ENCODE measurements around the gene ASPSCR1. TPM values are rescaled to one million over a fixed set of nuclear protein-coding genes. Genes with fewer than 3 reads are reported as not detected.

ASPSCR1 gene
- 43.7 TPM for total RNA-seq

GRCh38 chr17:81977211-81977808 lies at the start of gene ASPSCR1:
TSS of gene ASPSCR1 (plus strand) at chr17:81977629. CDS start at chr17:81977647, 18 bp downstream.

GRCh38 chr17:81927653-81928543 lies 49.5 kb upstream of the ASPSCR1 start, which contains the start of gene MAFG:
TSS of gene MAFG (minus strand) at chr17:81927735. CDS start at chr17:81923185, 4,550 bp downstream.

GRCh38 chr17:81947189-81947588 lies 30.2 kb upstream of the ASPSCR1 start, which contains the start of gene MYADML2:
TSS of gene MYADML2 (minus strand) at chr17:81947233. CDS start at chr17:81941741, 5,492 bp downstream.

GRCh38 chr17:81961087-81961511 lies 16.3 kb upstream of the ASPSCR1 start, which contains the start of gene NOTUM:
TSS of gene NOTUM (minus strand) at chr17:81961187. CDS start at chr17:81960909, 278 bp downstream.

GRCh38 chr17:82022310-82022980 lies 45.0 kb downstream of the ASPSCR1 start, which contains the start of gene CENPX:
TSS of gene CENPX (minus strand) at chr17:82022878. CDS start at chr17:82022861, 17 bp downstream.

GRCh38 chr17:82022981-82023446 lies 45.6 kb downstream of the ASPSCR1 start, which contains the start of gene LRRC45:
TSS of gene LRRC45 (plus strand) at chr17:82023305. CDS start at chr17:82023644, 339 bp downstream.

GRCh38 chr17:82031303-82031884 lies 54.0 kb downstream of the ASPSCR1 start, which contains the start of gene RAC3:
TSS of gene RAC3 (plus strand) at chr17:82031678. CDS start at chr17:82031762, 84 bp downstream.

GRCh38 chr17:82037092-82037888 lies 59.9 kb downstream of the ASPSCR1 start, which contains the start of gene DCXR:
TSS of gene DCXR (minus strand) at chr17:82037697. CDS start at chr17:82037682, 15 bp downstream.

GRCh38 chr17:82051776-82052637 lies 74.6 kb downstream of the ASPSCR1 start, which contains the start of the genes GPS1 and RFNG:
TSS of gene GPS1 (plus strand) at chr17:82051898. CDS start at chr17:82051932, 34 bp downstream.
TSS of gene RFNG (minus strand) at chr17:82051811. CDS start at chr17:82051766, 45 bp downstream.

GRCh38 chr17:82065638-82066303 lies 88.3 kb downstream of the ASPSCR1 start, which contains the start of gene DUS1L:
TSS of gene DUS1L (minus strand) at chr17:82065804. CDS start at chr17:82065059, 745 bp downstream.

Other genes with a start within 250 kb of the ASPSCR1 start
- gene GCGR, start 173.5 kb upstream of the ASPSCR1 start, total RNA-seq = 14.0 TPM
- gene MCRIP1, start 144.3 kb upstream of the ASPSCR1 start, total RNA-seq = 95.2 TPM
- 5.7 TPM for gene PPP1R27, start 142.6 kb upstream of the ASPSCR1 start, total RNA-seq
- gene P4HB, start 117.1 kb upstream of the ASPSCR1 start, total RNA-seq = 276 TPM
- gene ARHGDIA, start 106.3 kb upstream of the ASPSCR1 start, total RNA-seq = 113 TPM
- 61.4 TPM for gene ALYREF, start 86.0 kb upstream of the ASPSCR1 start, total RNA-seq
- 75.0 TPM for gene ANAPC11, start 85.9 kb upstream of the ASPSCR1 start, total RNA-seq
- 1.3 TPM for gene NPB, start 75.4 kb upstream of the ASPSCR1 start, total RNA-seq
- 28.9 TPM for gene PCYT2, start 66.2 kb upstream of the ASPSCR1 start, total RNA-seq
- 10.6 TPM for gene SIRT7, start 59.5 kb upstream of the ASPSCR1 start, total RNA-seq
- 12.2 TPM for gene MAFG, start 49.9 kb upstream of the ASPSCR1 start, total RNA-seq
- 27.0 TPM for gene PYCR1, start 40.3 kb upstream of the ASPSCR1 start, total RNA-seq
- gene MYADML2, start 30.4 kb upstream of the ASPSCR1 start, total RNA-seq = 8.3 TPM
- gene NOTUM, start 16.4 kb upstream of the ASPSCR1 start, total RNA-seq = 2.6 TPM
- gene CENPX, start 45.2 kb downstream of the ASPSCR1 start, total RNA-seq = 29.4 TPM
- gene LRRC45, start 45.7 kb downstream of the ASPSCR1 start, total RNA-seq = 10.9 TPM
- 11.0 TPM for gene RAC3, start 54.0 kb downstream of the ASPSCR1 start, total RNA-seq
- gene DCXR, start 60.1 kb downstream of the ASPSCR1 start, total RNA-seq = 51.6 TPM
- 55.4 TPM for gene RFNG, start 74.2 kb downstream of the ASPSCR1 start, total RNA-seq
- 112 TPM for gene GPS1, start 74.3 kb downstream of the ASPSCR1 start, total RNA-seq
- gene DUS1L, start 88.2 kb downstream of the ASPSCR1 start, total RNA-seq = 57.0 TPM
- gene FASN, start 120.6 kb downstream of the ASPSCR1 start, total RNA-seq = 50.2 TPM
- gene CCDC57, start 235.2 kb downstream of the ASPSCR1 start, total RNA-seq = 39.7 TPM

Data from metanephros (tissue), 1 donor.